HepG2 (cell line): ENCODE results near the gene CALR. TPM values are rescaled to one million over a fixed set of nuclear protein-coding genes. Genes with fewer than 3 reads are reported as not detected.

Experiments used
- ATAC-seq: fragments of 200-7000 bp; cut with Tn5 transposase; 3 replicates; pipeline ENCODE4 v1.9.1; 2020; ENCODE audit warnings: mild to moderate bottlenecking, moderate library complexity
- BruUV-seq: library from RNA; stranded (reverse); fragments of 400-500 nt; replicated peaks from 2 replicates; lab custom pipeline; 2021; lab: Mats Ljungman, UMichigan
- CTCF ChIA-PET: fragments of 300-600 bp; formaldehyde crosslinking; extraction: SDS; loops from one replicate; lab custom pipeline; 2021; ENCODE audit warnings: low total read pairs, inconsistent platforms, low intra/inter-chr PET ratio; lab: Yijun Ruan, JAX
- POLR2A ChIA-PET: fragments of 350-600 bp; sonication (Branson Sonifier 250); formaldehyde crosslinking; loops from one replicate; lab custom pipeline; 2020; ENCODE audit warnings: antibody characterized with exemption, inconsistent platforms; lab: Yijun Ruan, JAX
- DNase-seq: peaks from one replicate; pipeline ENCODE4 v3.0.0-alpha.2; 2015; ENCODE audit warnings: low spot score
- FAIRE-seq: peaks from 3 replicates; lab custom pipeline; 2011; peaks lifted over from hg19 to GRCh38; lab: Jason Lieb, UNC
- H2AFZ ChIP-seq: one replicate; pipeline ENCODE4 v1.6.1; 2011; ENCODE audit warnings: low read length, inconsistent platforms
- H3K27ac ChIP-seq: fragments of 300-600 bp; 3 replicates; pipeline ENCODE4 v1.8.0; 2011; ENCODE audit warnings: mixed run types, mild to moderate bottlenecking, mixed read lengths, low read length, inconsistent platforms; ENCODE audit not compliant: insufficient read depth; ENCODE audit errors: extremely low read length
- H3K27me3 ChIP-seq, 2 experiments: fragments of 200-600 bp in 1 of 2; 2 replicates in 1 of 2; 3 replicates in 1 of 2; pipeline versions ENCODE4 v1.6.0 to v1.8.0; 2011; ENCODE audit warnings: low read length in 2 of 2, mild to moderate bottlenecking in 2 of 2, moderate library complexity in 2 of 2, inconsistent platforms in 1 of 2; ENCODE audit not compliant: insufficient read depth in 2 of 2, control insufficient read depth in 1 of 2
- H3K36me3 ChIP-seq, 2 experiments: fragments of 200-600 bp in 1 of 2; replicated peaks in 1 of 2; 2 replicates in 1 of 2; 3 replicates in 1 of 2; pipeline versions ENCODE4 v1.5.1 to v1.8.0; 2011; ENCODE audit warnings: low read length in 2 of 2, inconsistent platforms in 1 of 2; ENCODE audit not compliant: insufficient read depth in 2 of 2, control insufficient read depth in 1 of 2
- H3K4me1 ChIP-seq: 2 replicates; pipeline ENCODE4 v1.5.1; 2012; ENCODE audit warnings: low read length, inconsistent platforms; ENCODE audit not compliant: insufficient read depth
- H3K4me2 ChIP-seq: 2 replicates; pipeline ENCODE4 v1.6.0; 2011; ENCODE audit warnings: low read depth, low read length, inconsistent platforms
- H3K4me3 ChIP-seq, 3 experiments: fragments of 200-600 bp in 1 of 3; sonication (generic), shearing (Covaris generic) in 1 of 3; replicated peaks in 1 of 3; 2 replicates each; pipeline ENCODE4 v1.5.1; 2011 to 2016; ENCODE audit warnings: low read length in 3 of 3, inconsistent platforms in 2 of 3, low read depth in 2 of 3, mild to moderate bottlenecking in 2 of 3, control low read depth in 1 of 3, mixed read lengths in 1 of 3; ENCODE audit not compliant: insufficient read depth in 1 of 3
- H3K79me2 ChIP-seq: one replicate; pipeline ENCODE4 v1.6.1; 2011; ENCODE audit warnings: low read length, inconsistent platforms; ENCODE audit not compliant: insufficient read depth
- H3K9ac ChIP-seq: 2 replicates; pipeline ENCODE4 v1.6.0; 2011; ENCODE audit warnings: mild to moderate bottlenecking, low read depth, low read length, inconsistent platforms; ENCODE audit not compliant: insufficient read depth
- H3K9me3 ChIP-seq: 2 replicates; pipeline ENCODE4 v1.5.1; 2012; ENCODE audit warnings: mild to moderate bottlenecking, low read length
- H4K20me1 ChIP-seq: 2 replicates; pipeline ENCODE4 v1.6.0; 2011; ENCODE audit warnings: inconsistent platforms, mild to moderate bottlenecking, low read length, moderate library complexity; ENCODE audit not compliant: insufficient read depth
- FOXA3 ChIP-seq: IDR thresholded peaks from 2 replicates; pipeline ENCODE4 v1.6.1; 2016; ENCODE audit warnings: missing genetic modification reagents, missing compliant biosample characterization
- HNRNPH1 ChIP-seq: fragments of 200-400 bp; formaldehyde crosslinking; optimal IDR thresholded peaks from 2 replicates; pipeline ENCODE3; 2017; ENCODE audit warnings: mild to moderate bottlenecking, low read depth, low read length
- HNRNPUL1 ChIP-seq: fragments of 200-400 bp; formaldehyde crosslinking; IDR thresholded peaks from 2 replicates; pipeline ENCODE4 v1.6.1; 2017; ENCODE audit warnings: low read depth, mild to moderate bottlenecking, low read length, moderate library complexity
- POLR2A ChIP-seq, 2 experiments: IDR thresholded peaks; 2 replicates each; pipeline ENCODE4 v1.6.1; 2011; ENCODE audit warnings: low read depth in 2 of 2, low read length in 2 of 2, mild to moderate bottlenecking in 1 of 2, moderate library complexity in 1 of 2; ENCODE audit not compliant: insufficient read depth in 1 of 2
- SP5 ChIP-seq: IDR thresholded peaks from 2 replicates; pipeline ENCODE4 v1.6.1; 2016; ENCODE audit warnings: low read depth, borderline replicate concordance
- TFAP4 ChIP-seq: sonication (generic); IDR thresholded peaks from 2 replicates; pipeline ENCODE4 v1.6.1; 2016; ENCODE audit warnings: low read depth, borderline replicate concordance
- WIZ ChIP-seq: sonication (generic); formaldehyde crosslinking; IDR thresholded peaks from 2 replicates; pipeline ENCODE4 v1.5.1; 2020; ENCODE audit warnings: mild to moderate bottlenecking, missing genetic modification reagents
- ZBTB21 ChIP-seq: sonication (generic); formaldehyde crosslinking; IDR thresholded peaks from 2 replicates; pipeline ENCODE4 v1.4.0; 2020; ENCODE audit warnings: missing genetic modification reagents
- WGBS: methylation state at CpG from one replicate; pipeline ENCODE4 v1.1.6; 2017; ENCODE audit warnings: low lambda C conversion rate; 5-methylcytosine and 5-hydroxymethylcytosine counted together
- in situ Hi-C: cut with HindIII; loops from 2 replicates; pipeline ENCODE4 v1.10.0; 2017; ENCODE audit warnings: low pct_unique_long_range_greater_than_20kb; ENCODE audit not compliant: extremely low pct_ligation_motif_present
- intact Hi-C: fragments of 100-400 bp; cut with micrococcal nuclease; formaldehyde crosslinking; loops from one replicate; pipeline ENCODE4 v1.10.0; 2022; ENCODE audit not compliant: unreplicated experiment
- polyA plus RNA-seq, 8 experiments: library from polyadenylated mRNA; depleted of rRNA in 3 of 8; stranded (reverse) in 7 of 8; unstranded in 1 of 8; fragments of >200 nt; fragmentation: Illumina TruSeq in 4 of 8; extraction: Trizol in 4 of 8; gene quantifications; 2 replicates each; pipeline versions ENCODE4 v1.2.1 to v1.2.3, GENCODE V29; 2011 to 2016; ENCODE audit warnings: low read depth in 4 of 8, missing spikeins in 1 of 8, mixed read lengths in 1 of 8; ENCODE audit not compliant: insufficient read depth in 1 of 8
- total RNA-seq, 5 experiments: library from RNA; depleted of rRNA; stranded (reverse); fragments of >200 nt; fragmentation: Illumina TruSeq; extraction: Trizol; gene quantifications; 2 replicates each; pipeline ENCODE4 v1.2.3, GENCODE V29; 2016; ENCODE audit warnings: low read depth in 1 of 5
- TF ChIP-seq, protein P1 (sequence below): sonication (generic); formaldehyde crosslinking; IDR thresholded peaks from 2 replicates; pipeline ENCODE4 v1.9.0; 2022; ENCODE audit warnings: low read depth, missing genetic modification reagents

The CALR gene
- total and polyA plus RNA-seq, 2 of the 13 experiments (the other 11 are each of a cell fraction or from before 2014, with no cell fraction given) = 898 to 934 TPM

DNA sequence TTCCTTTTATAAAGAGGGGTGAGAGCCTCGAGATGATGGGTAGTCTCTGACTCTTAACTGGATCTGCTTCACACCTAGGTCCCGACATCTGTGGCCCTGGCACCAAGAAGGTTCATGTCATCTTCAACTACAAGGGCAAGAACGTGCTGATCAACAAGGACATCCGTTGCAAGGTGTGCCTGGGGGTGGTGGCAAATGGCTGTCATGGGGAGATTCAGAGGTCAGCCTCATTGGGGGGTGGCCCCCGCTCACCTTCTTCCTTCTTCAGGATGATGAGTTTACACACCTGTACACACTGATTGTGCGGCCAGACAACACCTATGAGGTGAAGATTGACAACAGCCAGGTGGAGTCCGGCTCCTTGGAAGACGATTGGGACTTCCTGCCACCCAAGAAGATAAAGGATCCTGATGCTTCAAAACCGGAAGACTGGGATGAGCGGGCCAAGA, 1.6 kb downstream of the CALR start:
- 76% methylated on average over 9 of the region's 10 CpGs for WGBS
- in situ Hi-C loops = no loop called here
- Histone ChIP-seq H2AFZ (no peak overlapping the region), H3K9ac (peak overlapping the region; percentile 99), H3K4me2 (peak overlapping the region; percentile 96), H3K27ac (peak overlapping the region; percentile 79), H4K20me1 (peaks cover 13% of the 10 kb centered on the region), H3K4me1 (peaks cover 44% of the 10 kb centered on the region), H3K79me2 (peaks cover 31% of the 10 kb centered on the region), H3K4me3 (peak overlapping the region; percentile 84 to 97 (median 88)), H3K9me3 (no peaks in the 10 kb centered on the region), H3K27me3 (peaks cover 0 to 5% of the 10 kb centered on the region in 2 experiments; a peak in 1 of 5 replicates), H3K36me3 (peaks cover 13 to 43% of the 10 kb centered on the region in 2 experiments)
- DNase-seq (no peak), ATAC-seq (no peak), FAIRE-seq (no peak)
- ChIA-PET POLR2A (no interaction called here), CTCF (no interaction called here)
- intact Hi-C loops = no loop called here
- BruUV-seq = no TSS peak
- no peak for TF ChIP-seq FOXA3 (CRISPR knock-in tag)
- TF ChIP-seq ZBTB21 (CRISPR knock-in tag) = no peak
- TF ChIP-seq TFAP4 = no peak
- TF ChIP-seq WIZ = no peak
- TF ChIP-seq HNRNPH1 = no peak
- TF ChIP-seq HNRNPUL1 = no peak

DNA sequence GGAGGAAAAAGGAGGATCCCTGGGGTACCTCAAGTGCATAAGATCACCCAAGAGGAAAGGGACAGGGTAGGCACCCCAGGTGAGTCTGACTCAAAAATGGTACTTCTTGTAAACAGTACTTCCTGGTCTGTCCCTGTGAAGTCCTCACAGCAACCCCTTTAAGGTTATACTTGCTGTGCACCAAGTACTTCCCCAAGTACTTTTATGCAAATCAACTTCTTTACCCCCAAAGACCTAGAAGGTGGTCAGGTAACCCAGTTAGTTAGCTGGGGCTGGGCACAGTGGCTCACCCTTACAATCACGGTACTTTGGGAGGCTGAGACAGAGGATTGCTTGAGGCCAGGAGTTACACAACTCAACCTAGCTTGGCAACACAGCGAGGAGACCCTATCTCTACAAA, 2.5 kb downstream of the CALR start:
- POLR2A ChIA-PET = no interaction called here
- 89% methylated on average over 2 of the region's 2 CpGs for WGBS
- Histone ChIP-seq H3K4me1 (peaks cover 49% of the 10 kb centered on the region), H3K4me3 (peak overlapping the region in 1 of 3 experiments; percentile 97; a peak in 1 of 6 replicates), H3K79me2 (peaks cover 31% of the 10 kb centered on the region), H2AFZ (no peak overlapping the region), H4K20me1 (peaks cover 13% of the 10 kb centered on the region), H3K27ac (peak overlapping the region; percentile 79), H3K9me3 (no peaks in the 10 kb centered on the region), H3K4me2 (peak overlapping the region; percentile 96), H3K36me3 (peaks cover 13 to 43% of the 10 kb centered on the region in 2 experiments), H3K9ac (peak overlapping the region; percentile 99; the same call in 1 of the 2 replicates), H3K27me3 (peaks cover 0 to 5% of the 10 kb centered on the region in 2 experiments; a peak in 1 of 5 replicates)
- CTCF ChIA-PET = no interaction called here
- intact Hi-C loops (no loop called here), in situ Hi-C loops (no loop called here)
- ATAC-seq (no peak), FAIRE-seq (no peak), DNase-seq (no peak)
- 0 out of 4 replicates have a peak, but pooled peaks of 1 of the 2 experiments have one; percentile 16 for TF ChIP-seq POLR2A (IDR thresholded peaks at IDR 0.05; ENCODE audit: insufficient read depth in 1 of 2, low read depth in 2 of 2, low read length in 2 of 2)
- no peak for TF ChIP-seq HNRNPH1
- TF ChIP-seq SP5 (CRISPR knock-in tag) = no peak
- TF ChIP-seq, protein P1, sequence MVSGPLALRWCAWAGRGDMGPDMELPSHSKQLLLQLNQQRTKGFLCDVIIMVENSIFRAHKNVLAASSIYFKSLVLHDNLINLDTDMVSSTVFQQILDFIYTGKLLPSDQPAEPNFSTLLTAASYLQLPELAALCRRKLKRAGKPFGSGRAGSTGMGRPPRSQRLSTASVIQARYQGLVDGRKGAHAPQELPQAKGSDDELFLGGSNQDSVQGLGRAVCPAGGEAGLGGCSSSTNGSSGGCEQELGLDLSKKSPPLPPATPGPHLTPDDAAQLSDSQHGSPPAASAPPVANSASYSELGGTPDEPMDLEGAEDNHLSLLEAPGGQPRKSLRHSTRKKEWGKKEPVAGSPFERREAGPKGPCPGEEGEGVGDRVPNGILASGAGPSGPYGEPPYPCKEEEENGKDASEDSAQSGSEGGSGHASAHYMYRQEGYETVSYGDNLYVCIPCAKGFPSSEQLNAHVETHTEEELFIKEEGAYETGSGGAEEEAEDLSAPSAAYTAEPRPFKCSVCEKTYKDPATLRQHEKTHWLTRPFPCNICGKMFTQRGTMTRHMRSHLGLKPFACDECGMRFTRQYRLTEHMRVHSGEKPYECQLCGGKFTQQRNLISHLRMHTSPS (CRISPR knock-in tag) = no peak
- no TSS peak for BruUV-seq
